Epithelial cell of esophagus (primary cell): ENCODE measurements around the gene HNF4A.

Experiments
- DNase-seq: peaks from one replicate; pipeline ENCODE4 v3.0.0; 2010; ENCODE audit warnings: low read depth
- H3K4me3 ChIP-seq: 2 replicates; pipeline ENCODE4 v1.5.1; 2011; ENCODE audit warnings: mild to moderate bottlenecking, low read length, control low read depth
- TF ChIP-seq, protein P1 (sequence below): IDR thresholded peaks from 2 replicates; pipeline ENCODE4 v1.5.1; 2011; ENCODE audit warnings: low read depth, mild to moderate bottlenecking, low read length, control low read depth, inconsistent platforms; ENCODE audit not compliant: insufficient read depth; ENCODE audit errors: missing control alignments

Gene HNF4A

DNA sequence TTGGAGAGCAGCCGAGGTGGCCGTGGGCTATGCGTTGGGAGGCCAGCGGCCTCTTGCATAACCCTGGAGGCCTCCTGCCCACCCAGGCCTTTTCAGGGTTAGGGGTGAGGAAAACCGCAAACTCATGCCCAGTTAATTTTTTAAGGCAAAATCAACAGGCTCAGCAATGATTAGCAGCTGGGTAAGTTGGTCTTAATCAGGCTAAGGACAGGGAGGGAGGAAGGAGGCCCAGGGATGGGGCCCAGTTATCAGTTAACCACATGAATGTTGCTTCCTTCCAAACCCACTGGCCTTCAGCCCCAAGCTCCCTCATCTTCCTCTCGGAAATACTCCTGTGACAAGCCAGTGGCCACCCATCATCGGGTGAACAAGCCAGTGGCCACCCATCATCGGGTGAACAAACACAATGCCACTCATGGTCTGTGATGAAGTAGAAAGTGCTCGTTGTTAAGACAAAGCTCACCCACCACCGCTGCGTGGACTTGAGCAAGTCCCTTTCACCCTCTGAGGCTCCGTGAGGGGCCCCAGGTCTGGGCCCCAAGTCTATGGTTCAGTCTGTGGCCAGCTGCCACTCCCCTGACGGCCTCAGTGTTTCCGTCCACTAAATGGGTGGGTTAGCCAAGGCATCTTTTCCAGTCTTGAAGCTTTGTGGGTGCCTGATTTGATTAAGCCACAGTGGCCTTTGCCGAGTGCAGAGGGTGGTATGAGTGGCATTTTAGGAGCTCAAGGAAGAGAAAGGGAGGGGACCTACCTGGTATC, 39.4 kb downstream of the HNF4A start:
- no peak overlapping the region for H3K4me3 ChIP-seq
- TF ChIP-seq, protein P1, sequence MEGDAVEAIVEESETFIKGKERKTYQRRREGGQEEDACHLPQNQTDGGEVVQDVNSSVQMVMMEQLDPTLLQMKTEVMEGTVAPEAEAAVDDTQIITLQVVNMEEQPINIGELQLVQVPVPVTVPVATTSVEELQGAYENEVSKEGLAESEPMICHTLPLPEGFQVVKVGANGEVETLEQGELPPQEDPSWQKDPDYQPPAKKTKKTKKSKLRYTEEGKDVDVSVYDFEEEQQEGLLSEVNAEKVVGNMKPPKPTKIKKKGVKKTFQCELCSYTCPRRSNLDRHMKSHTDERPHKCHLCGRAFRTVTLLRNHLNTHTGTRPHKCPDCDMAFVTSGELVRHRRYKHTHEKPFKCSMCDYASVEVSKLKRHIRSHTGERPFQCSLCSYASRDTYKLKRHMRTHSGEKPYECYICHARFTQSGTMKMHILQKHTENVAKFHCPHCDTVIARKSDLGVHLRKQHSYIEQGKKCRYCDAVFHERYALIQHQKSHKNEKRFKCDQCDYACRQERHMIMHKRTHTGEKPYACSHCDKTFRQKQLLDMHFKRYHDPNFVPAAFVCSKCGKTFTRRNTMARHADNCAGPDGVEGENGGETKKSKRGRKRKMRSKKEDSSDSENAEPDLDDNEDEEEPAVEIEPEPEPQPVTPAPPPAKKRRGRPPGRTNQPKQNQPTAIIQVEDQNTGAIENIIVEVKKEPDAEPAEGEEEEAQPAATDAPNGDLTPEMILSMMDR = no peak
- DNase-seq = no peak

DNA sequence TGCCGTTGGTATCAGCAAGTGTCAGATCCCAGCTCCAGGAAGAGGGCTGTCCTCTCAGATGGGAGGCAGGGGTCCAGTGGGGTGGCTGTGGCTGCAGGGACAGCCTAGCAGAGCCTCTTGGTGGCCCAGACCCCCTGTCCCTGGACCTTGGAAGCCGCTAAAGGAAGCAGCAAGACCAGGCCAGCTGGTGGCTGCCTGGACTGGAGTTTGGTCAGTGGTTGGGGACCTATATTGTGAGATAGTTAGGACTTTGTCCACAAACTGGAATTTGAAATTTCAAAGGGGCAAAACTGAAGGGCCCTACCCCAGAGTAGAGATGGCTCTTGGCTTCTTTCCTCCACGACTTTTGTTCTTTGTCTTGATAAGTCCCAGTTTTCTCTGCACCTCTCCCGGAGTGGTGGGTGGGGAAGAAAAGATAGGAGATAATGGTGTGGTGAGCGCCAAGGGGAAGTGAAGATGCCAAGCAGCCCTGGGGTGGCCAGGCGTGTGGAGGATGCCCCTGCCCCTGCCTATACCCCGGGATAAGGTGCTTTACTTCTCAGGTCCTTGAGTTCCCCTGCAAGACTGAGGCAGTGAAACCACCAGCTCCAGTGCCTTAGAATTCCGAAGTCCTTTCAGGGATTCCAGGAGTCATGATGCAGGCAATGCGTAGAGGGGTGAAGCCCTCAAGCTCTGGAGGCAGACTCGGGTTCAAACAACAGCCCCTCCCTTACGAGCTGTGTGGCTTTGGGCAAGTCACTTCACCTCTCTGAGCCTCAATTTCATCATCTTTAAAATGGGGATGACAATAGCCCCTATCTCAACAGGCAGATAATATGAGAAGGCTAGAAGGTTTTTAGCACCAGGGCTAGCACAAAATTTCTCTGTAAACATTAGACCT, 40.2 kb downstream of the HNF4A start:
- TF ChIP-seq, protein P1 = no peak
- H3K4me3 ChIP-seq = no peak overlapping the region
- DNase-seq = no peak

DNA sequence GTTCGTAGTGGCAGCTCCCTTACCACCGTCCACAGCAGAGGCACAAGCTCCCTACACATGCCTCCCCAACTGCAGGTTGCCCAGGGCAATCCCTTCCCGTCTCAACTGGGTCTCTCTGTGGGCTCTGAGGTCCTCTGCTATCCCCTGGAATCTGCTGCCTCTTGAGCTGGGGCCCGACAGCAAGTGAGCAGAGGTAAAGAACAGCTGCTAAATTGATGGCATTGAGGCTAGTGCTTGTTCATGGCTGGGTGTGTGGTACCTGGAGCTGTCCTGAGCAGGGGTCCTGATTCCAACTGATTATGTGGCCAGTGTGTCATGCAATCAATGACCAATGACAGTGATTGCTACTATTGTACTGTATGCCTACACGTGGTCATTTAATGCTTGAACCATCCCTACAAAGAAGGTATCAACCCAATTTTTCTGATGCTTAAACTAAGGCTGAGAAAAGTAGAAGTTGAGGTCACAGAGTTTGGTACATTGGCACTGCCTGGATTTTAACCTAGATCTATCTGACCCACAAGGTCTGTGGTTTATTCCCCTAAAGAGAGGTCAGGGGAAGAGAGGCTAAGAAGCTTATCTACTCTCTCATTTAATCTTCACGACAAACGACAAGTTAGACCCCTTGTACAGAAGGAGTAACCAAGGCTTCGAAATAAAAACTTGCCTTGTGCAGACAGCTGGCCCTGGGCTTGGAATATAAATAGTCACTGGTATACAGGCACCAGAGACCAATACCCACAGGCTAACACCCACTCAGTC, 41.1 kb downstream of the HNF4A start:
- TF ChIP-seq, protein P1 = no peak
- no peak for DNase-seq
- H3K4me3 ChIP-seq = no peak overlapping the region

DNA sequence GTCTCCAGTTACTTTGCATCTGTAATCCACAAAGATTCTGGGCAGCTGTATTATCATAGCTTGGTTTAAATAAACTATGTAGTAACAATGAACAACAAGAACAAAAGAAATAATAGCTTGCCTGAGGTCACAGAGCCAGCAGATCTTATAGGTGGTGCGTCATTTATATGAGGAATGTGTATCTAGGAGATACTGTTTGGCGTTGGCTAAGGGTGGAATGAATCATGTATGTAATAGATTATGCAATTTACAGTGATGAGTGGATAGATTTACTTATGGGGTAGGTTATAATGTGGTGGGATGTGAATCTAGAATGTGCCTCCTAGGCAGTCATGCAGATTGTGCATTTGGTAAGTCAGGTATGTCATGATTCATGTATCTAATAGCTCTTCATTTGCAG, 42.8 kb downstream of the HNF4A start:
- DNase-seq = peak; percentile 96

DNA sequence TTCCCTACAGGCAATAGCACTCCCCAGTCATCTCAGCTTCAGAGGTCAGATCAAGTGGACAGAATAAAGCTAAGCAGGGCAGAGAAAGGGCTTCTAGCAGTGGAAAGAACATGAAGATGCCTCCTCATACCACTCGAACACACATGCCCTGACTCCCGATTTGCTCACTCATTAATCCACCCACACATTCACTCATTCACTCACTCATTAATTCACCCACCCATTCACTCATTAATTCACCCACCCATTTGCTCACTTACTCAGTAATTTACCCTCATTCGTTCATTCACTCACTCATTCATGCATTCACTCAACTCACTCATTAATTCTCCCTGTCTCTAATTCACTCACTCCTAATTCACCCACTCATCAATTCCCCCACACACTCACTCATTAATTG, 43.9 kb downstream of the HNF4A start:
- TF ChIP-seq, protein P1 = no peak
- no peak for DNase-seq
- no peak overlapping the region for H3K4me3 ChIP-seq

More for the DNA sequence above, 42.8 kb downstream of the HNF4A start:
- TF ChIP-seq, protein P1 = no peak
- H3K4me3 ChIP-seq = no peak overlapping the region

DNA sequence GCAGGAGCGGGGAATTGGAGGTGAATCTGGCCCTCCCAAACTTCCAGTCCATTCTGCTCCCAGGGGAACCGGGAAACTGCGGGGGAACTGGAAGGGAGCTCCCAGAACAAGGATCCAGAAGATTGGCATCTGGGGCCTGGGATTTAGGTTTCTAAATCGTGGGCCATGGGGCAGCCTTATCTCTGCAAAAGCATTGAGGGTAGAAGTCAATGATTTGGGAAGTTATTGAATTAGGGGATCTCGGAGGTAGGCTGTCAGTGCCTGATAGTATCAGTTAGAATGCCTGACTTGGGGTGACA, 45.1 kb downstream of the HNF4A start:
- DNase-seq = no peak
- H3K4me3 ChIP-seq = no peak overlapping the region
- TF ChIP-seq, protein P1 = no peak
